Naive thymus-derived CD8-positive, alpha-beta T cell (primary cell): ENCODE measurements around the gene GNAI1. TPM values are rescaled to one million over a fixed set of nuclear protein-coding genes. Genes with fewer than 3 reads are reported as not detected.

Experiments used
- ATAC-seq, 2 donors: fragments of 150-1000 bp; cut with Tn5 transposase in 1 of 2; sonication (Bioruptor Pico), chemical (Tn5 transposase) in 1 of 2; 1 replicate in 1 of 2; 2 replicates in 1 of 2; pipeline ENCODE4 v1.10.0; 2021; ENCODE audit warnings: mild to moderate bottlenecking in 2 of 2, moderate library complexity in 2 of 2
- POLR2A ChIA-PET: fragments of 350-600 bp; sonication (Branson Sonifier 250); formaldehyde crosslinking; loops from one replicate; lab custom pipeline; 2021; ENCODE audit warnings: antibody characterized with exemption; lab: Charles Lee
- DNase-seq, 10 donors: peaks; one replicate each; pipeline versions ENCODE4 v3.0.0 to v3.0.0-alpha.2; 2020 to 2022
- H3K27ac Mint-ChIP-seq, 10 donors: one replicate each; pipeline ENCODE4 v1.8.0; 2020 to 2022; ENCODE audit warnings: mild to moderate bottlenecking in 10 of 10, mixed read lengths in 10 of 10, moderate library complexity in 4 of 10, inconsistent platforms in 1 of 10
- H3K27me3 Mint-ChIP-seq, 5 donors: one replicate each; pipeline ENCODE4 v1.8.0; 2021 to 2022; ENCODE audit warnings: mixed read lengths in 5 of 5
- H3K36me3 Mint-ChIP-seq, 3 donors: one replicate each; pipeline ENCODE4 v1.8.0; 2020 to 2022; ENCODE audit warnings: mixed read lengths in 3 of 3, mild to moderate bottlenecking in 2 of 3, inconsistent platforms in 1 of 3
- H3K4me1 Mint-ChIP-seq, 4 donors: one replicate each; pipeline ENCODE4 v1.8.0; 2021 to 2022; ENCODE audit warnings: mixed read lengths in 4 of 4
- H3K4me3 Mint-ChIP-seq, 10 donors: one replicate each; pipeline ENCODE4 v1.8.0; 2020 to 2022; ENCODE audit warnings: mild to moderate bottlenecking in 10 of 10, mixed read lengths in 10 of 10, moderate library complexity in 6 of 10, inconsistent platforms in 1 of 10
- H3K9me3 Mint-ChIP-seq, 9 donors: one replicate each; pipeline ENCODE4 v1.8.0; 2020 to 2022; ENCODE audit warnings: mixed read lengths in 9 of 9, mild to moderate bottlenecking in 3 of 9, inconsistent platforms in 1 of 9, moderate library complexity in 1 of 9
- polyA plus RNA-seq, 3 donors: library from polyadenylated mRNA; unstranded; fragments of 300-500 nt; fragmentation: Illumina TruSeq; gene quantifications; one replicate each; pipeline ENCODE4 v1.2.3, GENCODE V29; 2021
- total RNA-seq, 8 experiments: library from RNA in 2 of 8; stranded (reverse) in 2 of 8; gene quantifications; one replicate each; pipeline ENCODE4 v1.2.3 and lab custom pipeline; 2021 to 2026

Gene GNAI1
- total and polyA plus RNA-seq, 5 experiments from 2014 or later, result 1.5 to 10.1 (median 2.5) TPM

- Mint-ChIP-seq H3K9me3 (peaks cover 0 to 3% (median 0%) of the 10 kb centered on the region in 9 donors), H3K27ac (no peak overlapping the region), H3K36me3 (no peaks in the 10 kb centered on the region), H3K4me3 (no peak overlapping the region), H3K4me1 (no peaks in the 10 kb centered on the region), H3K27me3 (peaks cover 0 to 34% (median 3%) of the 10 kb centered on the region in 5 donors)
- DNase-seq (no peak), ATAC-seq (no peak)
- POLR2A ChIA-PET, result no interaction called here
These were observed 118.6 kb downstream of the GNAI1 start for GRCh38 chr7:80253237-80253636.

- Mint-ChIP-seq H3K4me1 (no peaks in the 10 kb centered on the region), H3K9me3 (peaks cover 0 to 3% (median 0%) of the 10 kb centered on the region in 9 donors), H3K4me3 (no peak overlapping the region), H3K27me3 (peaks cover 0 to 34% (median 3%) of the 10 kb centered on the region in 5 donors), H3K27ac (no peak overlapping the region), H3K36me3 (no peaks in the 10 kb centered on the region)
- DNase-seq (no peak), ATAC-seq (no peak)
- POLR2A ChIA-PET, result no interaction called here
These were observed 119.0 kb downstream of the GNAI1 start for GRCh38 chr7:80253653-80254052.

- peaks cover 0 to 3% (median 0%) of the 10 kb centered on the region in 9 donors for H3K9me3 Mint-ChIP-seq
- no peaks in the 10 kb centered on the region for H3K4me1 Mint-ChIP-seq
- ATAC-seq (no peak), DNase-seq (no peak)
- peaks cover 0 to 23% (median 1%) of the 10 kb centered on the region in 5 donors for H3K27me3 Mint-ChIP-seq
- no peaks in the 10 kb centered on the region for H3K36me3 Mint-ChIP-seq
- no peak overlapping the region for H3K4me3 Mint-ChIP-seq
- H3K27ac Mint-ChIP-seq, result no peak overlapping the region
- POLR2A ChIA-PET, result no interaction called here
These were observed 121.0 kb downstream of the GNAI1 start for GRCh38 chr7:80255656-80256055.

GRCh38 chr7:80257756-80258155 is 123.1 kb downstream of the GNAI1 start:
- H3K36me3 Mint-ChIP-seq, result no peaks in the 10 kb centered on the region
- no peaks in the 10 kb centered on the region for H3K4me1 Mint-ChIP-seq
- POLR2A ChIA-PET, result no interaction called here
- H3K27ac Mint-ChIP-seq, result no peak overlapping the region
- no peak overlapping the region for H3K4me3 Mint-ChIP-seq
- peaks cover 0 to 3% (median 0%) of the 10 kb centered on the region in 9 donors for H3K9me3 Mint-ChIP-seq
- ATAC-seq (no peak), DNase-seq (no peak)
- H3K27me3 Mint-ChIP-seq, result peaks cover 0 to 20% (median 1%) of the 10 kb centered on the region in 5 donors

- H3K9me3 Mint-ChIP-seq, result peaks cover 0 to 3% (median 0%) of the 10 kb centered on the region in 9 donors
These were observed 126.0 kb downstream of the GNAI1 start for GRCh38 chr7:80260606-80261005.

DNA sequence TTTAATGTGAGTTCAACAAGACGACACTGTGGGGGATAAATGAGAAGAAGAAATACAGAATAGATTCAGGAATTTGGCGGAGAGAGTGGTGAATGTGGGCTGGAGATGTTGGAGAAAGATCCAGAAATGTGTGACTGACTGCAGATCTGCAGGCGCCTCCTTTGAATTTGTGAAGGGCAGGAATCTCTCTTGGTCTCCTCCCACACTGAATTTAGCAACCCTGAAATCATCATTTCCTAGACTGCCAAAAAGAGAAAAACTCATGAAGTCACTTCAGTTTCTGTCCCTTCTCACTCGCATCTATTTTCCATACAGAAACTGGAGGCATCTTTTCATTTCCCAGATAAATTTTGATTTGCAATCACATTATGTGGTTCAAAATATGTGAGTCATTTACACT is 128.7 kb downstream of the GNAI1 start:
- Mint-ChIP-seq H3K4me3 (no peak overlapping the region), H3K36me3 (no peaks in the 10 kb centered on the region), H3K27ac (no peak overlapping the region), H3K4me1 (no peaks in the 10 kb centered on the region), H3K27me3 (no peaks in the 10 kb centered on the region), H3K9me3 (no peaks in the 10 kb centered on the region)
- ATAC-seq (no peak), DNase-seq (no peak)
- POLR2A ChIA-PET, result no interaction called here

More at GRCh38 chr7:80260606-80261005, 126.0 kb downstream of the GNAI1 start:
- ATAC-seq, result no peak
- Mint-ChIP-seq H3K36me3 (no peaks in the 10 kb centered on the region), H3K27ac (no peak overlapping the region), H3K4me3 (no peak overlapping the region), H3K4me1 (no peaks in the 10 kb centered on the region), H3K27me3 (peaks cover 0 to 19% (median 0%) of the 10 kb centered on the region in 5 donors)
- POLR2A ChIA-PET, result no interaction called here
- DNase-seq, result no peak

- no peaks in the 10 kb centered on the region for H3K4me1 Mint-ChIP-seq
- H3K4me3 Mint-ChIP-seq, result no peak overlapping the region
- no peak overlapping the region for H3K27ac Mint-ChIP-seq
- ATAC-seq, result no peak
- no peaks in the 10 kb centered on the region for H3K9me3 Mint-ChIP-seq
- no peaks in the 10 kb centered on the region for H3K36me3 Mint-ChIP-seq
- no peaks in the 10 kb centered on the region for H3K27me3 Mint-ChIP-seq
- no peak for DNase-seq
- POLR2A ChIA-PET, result no interaction called here
These were observed 129.2 kb downstream of the GNAI1 start for GRCh38 chr7:80263821-80264220.

DNA sequence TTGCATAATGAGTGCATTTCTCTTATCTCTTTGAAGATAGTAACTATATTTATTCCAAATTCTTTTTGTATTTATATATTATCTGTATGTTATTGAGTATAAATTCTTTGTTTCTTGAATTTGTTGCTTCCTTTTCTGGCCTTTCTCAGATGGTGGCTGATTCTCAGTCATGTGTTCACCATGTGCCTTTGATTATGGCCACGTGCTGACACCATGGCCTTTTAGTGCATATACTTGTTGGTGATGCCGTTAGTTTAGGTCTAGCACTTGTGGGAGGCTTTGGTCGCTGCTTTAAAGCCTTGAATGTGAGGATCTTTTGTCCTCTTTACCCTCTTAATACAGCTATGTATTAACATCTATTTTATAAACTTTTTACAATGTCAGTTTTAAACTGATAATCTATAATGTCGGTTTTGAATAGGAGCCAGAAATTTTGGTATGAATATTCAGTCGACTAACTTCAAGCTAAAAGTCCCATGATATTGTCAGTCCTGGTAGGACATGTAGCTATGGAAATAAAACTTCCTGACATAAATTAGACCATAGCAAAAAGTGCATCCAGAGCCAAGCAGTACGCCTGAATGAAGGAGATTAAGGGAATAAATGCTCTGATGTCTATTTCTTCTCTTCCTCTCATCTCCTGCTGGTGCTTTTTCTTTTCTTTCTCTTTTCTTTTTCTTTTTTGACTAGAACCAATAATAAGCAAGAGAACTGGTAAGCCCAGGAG is 130.3 kb downstream of the GNAI1 start:
- POLR2A ChIA-PET, result no interaction called here
- no peak for ATAC-seq
- peaks cover 0 to 4% (median 0%) of the 10 kb centered on the region in 9 donors for H3K9me3 Mint-ChIP-seq
- no peak for DNase-seq
- H3K27me3 Mint-ChIP-seq, result peaks cover 0 to 5% (median 0%) of the 10 kb centered on the region in 5 donors
- no peaks in the 10 kb centered on the region for H3K36me3 Mint-ChIP-seq
- H3K4me3 Mint-ChIP-seq, result no peak overlapping the region
- H3K4me1 Mint-ChIP-seq, result no peaks in the 10 kb centered on the region
- H3K27ac Mint-ChIP-seq, result peak overlapping the region in 1 of 10 donors; percentile 84

- Mint-ChIP-seq H3K27me3 (peaks cover 0 to 5% (median 0%) of the 10 kb centered on the region in 5 donors), H3K4me1 (no peaks in the 10 kb centered on the region), H3K4me3 (no peak overlapping the region), H3K27ac (no peak overlapping the region), H3K9me3 (peaks cover 0 to 4% (median 0%) of the 10 kb centered on the region in 9 donors), H3K36me3 (no peaks in the 10 kb centered on the region)
- POLR2A ChIA-PET, result no interaction called here
- ATAC-seq (no peak), DNase-seq (no peak)
These were observed 138.1 kb downstream of the GNAI1 start for GRCh38 chr7:80272560-80273239.

DNA sequence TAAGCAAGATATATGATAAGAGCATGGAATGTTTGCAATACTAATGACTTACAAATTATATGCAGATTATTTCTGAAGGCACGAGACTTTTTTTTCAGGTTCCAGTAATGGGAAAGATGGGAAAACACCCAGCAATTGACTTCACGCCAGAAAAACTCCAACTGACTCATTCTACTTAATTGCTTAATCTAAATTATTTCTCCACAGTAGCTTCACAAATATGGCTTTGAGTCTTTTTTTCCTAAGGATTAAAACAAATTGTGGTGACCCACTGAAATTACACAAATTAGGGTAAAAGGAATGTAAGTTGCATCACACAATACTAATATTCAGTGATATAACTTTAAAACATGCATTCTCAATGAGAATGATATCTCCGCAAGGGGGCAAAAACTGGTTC is 138.7 kb downstream of the GNAI1 start:
- H3K27ac Mint-ChIP-seq, result no peak overlapping the region
- no peaks in the 10 kb centered on the region for H3K36me3 Mint-ChIP-seq
- DNase-seq (no peak), ATAC-seq (no peak)
- no peaks in the 10 kb centered on the region for H3K4me1 Mint-ChIP-seq
- peaks cover 0 to 4% (median 0%) of the 10 kb centered on the region in 9 donors for H3K9me3 Mint-ChIP-seq
- H3K27me3 Mint-ChIP-seq, result peaks cover 0 to 5% (median 0%) of the 10 kb centered on the region in 5 donors
- H3K4me3 Mint-ChIP-seq, result no peak overlapping the region
- POLR2A ChIA-PET, result no interaction called here

DNA sequence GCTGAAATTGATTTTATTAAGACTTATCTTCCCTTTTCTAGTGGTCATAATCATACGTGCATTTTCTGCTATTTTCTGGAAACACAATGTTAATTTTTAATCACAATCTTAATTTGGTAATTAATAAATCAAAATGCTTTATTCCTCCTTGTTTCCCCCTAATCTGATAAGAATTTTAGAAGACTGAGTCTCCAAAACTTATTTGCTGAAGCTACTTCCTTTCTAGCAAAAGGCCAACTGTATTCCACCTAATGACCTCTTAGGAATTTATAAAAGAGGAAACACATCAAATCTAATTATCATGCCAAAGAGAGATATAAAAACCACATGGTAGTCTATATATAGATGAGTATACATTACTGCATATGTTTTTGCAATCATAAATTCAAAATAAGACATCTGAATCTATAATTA is 140.6 kb downstream of the GNAI1 start:
- POLR2A ChIA-PET, result no interaction called here
- ATAC-seq, result no peak
- Mint-ChIP-seq H3K4me3 (no peak overlapping the region), H3K9me3 (peaks cover 0 to 1% (median 0%) of the 10 kb centered on the region in 9 donors), H3K27me3 (no peaks in the 10 kb centered on the region), H3K27ac (peak overlapping the region in 1 of 10 donors; percentile 48), H3K4me1 (no peaks in the 10 kb centered on the region), H3K36me3 (no peaks in the 10 kb centered on the region)
- no peak for DNase-seq
